ENCODE measurements around the gene DHRS7.

DNA sequence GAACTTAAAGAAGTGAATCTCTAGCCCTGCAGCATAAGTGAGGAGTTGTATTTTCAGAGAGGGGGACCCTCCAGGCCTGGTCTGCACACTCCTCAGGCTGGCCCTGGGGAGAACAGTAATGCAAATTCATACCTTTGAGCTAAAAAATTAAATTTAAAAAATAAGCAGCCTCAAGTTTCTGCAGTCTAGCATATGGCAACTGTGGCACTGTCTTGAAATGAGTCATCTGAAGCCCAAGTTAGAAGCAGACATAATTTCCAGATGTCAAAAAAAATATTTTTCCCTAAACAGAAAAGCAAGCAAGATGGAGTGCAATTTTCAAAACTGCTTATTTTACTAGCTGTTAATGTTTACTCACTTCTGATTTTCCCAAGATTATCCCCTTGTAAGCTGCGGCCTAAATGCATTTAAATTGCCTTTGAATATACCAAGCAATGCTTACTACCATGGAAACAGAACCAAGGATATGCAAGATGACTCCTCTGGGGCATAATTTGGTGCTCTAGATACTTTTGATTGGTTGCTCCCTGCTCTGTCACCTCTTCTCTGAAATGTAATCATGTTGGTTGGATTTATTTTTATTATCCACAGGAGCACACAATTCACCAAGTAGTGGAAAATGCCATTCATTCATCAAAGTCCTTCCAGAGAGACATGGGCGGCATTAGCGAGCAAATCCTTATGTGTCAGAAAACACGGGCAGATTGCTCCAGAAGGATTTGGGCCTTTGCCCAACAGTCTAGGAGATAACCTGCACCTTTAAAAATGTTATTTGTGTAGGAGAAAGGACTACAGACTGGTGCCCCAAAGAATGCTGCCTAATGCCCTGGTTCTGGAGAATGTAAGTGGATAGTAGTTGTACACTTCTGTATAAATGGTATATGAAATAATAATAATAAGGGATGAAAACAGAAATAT is 25.0 kb upstream of the DHRS7 start:
- TF ChIP-seq, protein P1, sequence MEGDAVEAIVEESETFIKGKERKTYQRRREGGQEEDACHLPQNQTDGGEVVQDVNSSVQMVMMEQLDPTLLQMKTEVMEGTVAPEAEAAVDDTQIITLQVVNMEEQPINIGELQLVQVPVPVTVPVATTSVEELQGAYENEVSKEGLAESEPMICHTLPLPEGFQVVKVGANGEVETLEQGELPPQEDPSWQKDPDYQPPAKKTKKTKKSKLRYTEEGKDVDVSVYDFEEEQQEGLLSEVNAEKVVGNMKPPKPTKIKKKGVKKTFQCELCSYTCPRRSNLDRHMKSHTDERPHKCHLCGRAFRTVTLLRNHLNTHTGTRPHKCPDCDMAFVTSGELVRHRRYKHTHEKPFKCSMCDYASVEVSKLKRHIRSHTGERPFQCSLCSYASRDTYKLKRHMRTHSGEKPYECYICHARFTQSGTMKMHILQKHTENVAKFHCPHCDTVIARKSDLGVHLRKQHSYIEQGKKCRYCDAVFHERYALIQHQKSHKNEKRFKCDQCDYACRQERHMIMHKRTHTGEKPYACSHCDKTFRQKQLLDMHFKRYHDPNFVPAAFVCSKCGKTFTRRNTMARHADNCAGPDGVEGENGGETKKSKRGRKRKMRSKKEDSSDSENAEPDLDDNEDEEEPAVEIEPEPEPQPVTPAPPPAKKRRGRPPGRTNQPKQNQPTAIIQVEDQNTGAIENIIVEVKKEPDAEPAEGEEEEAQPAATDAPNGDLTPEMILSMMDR (IDR thresholded peaks at IDR 0.05) = no peak
- no peak for TF ChIP-seq POLR2A (IDR thresholded peaks at IDR 0.05)
